TTC549 (cell line): ENCODE measurements around the gene TSPAN8.
"Not testable (repeated sequence)": the region's sequence is repeated elsewhere in the genome, so short reads cannot be mapped to it uniquely, and the experiment has no call there.

ENCODE experiments used
- FAIRE-seq: peaks from 2 replicates; lab custom pipeline; 2012; peaks lifted over from hg19 to GRCh38; lab: Jason Lieb, UNC

The TSPAN8 gene

DNA sequence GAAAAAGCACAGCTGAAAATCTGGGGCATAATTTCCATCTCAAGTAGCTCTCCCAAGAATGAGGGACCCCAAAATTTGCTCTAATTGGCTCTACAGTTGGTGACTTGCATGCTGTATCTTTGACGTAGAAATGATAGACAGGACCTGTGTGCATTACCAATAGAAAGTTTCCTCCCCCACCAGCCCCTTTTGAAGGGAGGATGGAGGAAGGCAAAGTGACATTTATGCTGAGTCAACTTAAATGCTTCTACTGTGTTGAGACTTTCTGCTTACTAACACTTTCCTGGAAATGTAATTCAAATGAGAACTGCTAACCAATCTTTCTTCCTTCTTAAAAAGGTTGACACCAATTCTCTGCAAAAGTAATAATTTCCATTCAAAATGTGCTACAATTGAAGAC, 31.9 kb downstream of the TSPAN8 start:
- FAIRE-seq: no peak

DNA sequence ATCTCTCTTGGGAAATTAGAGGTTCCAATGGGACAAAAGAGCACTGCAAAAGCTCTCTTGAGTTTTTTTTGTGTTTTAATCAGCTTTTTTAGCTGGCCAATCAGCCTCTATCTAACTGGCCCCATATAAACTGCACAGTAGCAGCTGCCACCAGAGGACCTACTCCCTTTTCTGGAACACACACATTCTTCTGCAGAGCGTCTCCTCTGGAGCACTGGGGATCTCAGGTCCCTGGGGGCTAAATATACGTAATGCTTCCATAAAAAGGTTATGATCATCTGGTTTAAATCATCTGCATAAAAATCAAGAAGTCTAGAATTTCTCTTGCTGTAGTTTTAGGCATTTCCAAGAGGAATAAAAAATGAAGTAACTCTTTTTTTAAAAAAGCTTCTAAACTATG, 32.3 kb downstream of the TSPAN8 start:
- FAIRE-seq: no peak

DNA sequence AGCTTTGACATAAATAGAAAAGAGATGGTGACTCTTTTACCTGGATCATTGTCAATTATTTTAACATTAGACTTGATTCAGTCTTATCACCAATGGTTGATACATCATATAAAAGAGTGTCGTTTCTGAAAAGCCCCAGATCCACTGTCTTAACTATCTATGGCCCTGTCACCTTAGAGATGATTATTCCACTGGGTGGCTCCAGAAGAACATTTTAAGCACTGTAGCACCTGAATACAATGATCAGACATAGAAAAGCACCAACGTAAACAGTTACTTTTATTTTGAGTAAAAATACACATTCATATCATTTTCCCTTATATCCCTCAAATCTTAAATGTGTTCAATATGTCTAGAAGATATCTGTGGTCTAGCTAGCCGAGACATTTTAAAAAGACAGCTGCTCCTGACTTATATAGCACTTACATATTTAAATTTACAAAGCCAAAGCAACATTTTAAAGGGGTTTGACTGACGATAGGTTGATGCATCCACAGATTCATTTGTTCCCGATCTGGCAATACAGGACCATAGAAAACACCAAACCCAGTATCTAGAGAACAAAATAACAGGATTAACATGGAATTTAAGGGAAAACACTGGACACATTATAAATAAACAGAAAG, 32.9 kb downstream of the TSPAN8 start:
- FAIRE-seq: no peak

DNA sequence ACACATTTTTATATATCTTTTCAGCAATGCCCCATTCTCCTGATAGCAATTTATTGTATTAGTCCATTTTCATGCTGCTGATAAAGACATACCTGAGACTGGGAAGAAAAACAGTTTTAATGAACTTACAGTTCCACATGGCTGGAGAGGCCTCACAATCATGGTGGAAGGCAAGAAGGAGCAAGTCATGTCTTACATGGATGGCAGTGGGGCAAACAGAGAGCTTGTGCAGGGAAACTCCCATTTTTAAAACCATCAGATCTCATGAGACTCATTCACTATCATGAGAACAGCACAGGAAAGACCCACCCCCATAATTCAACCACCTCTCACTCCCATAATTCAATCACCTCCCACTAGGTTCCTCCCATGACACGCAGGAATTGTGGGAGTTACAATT, 44.7 kb downstream of the TSPAN8 start:
- not testable (repeated sequence) for FAIRE-seq

DNA sequence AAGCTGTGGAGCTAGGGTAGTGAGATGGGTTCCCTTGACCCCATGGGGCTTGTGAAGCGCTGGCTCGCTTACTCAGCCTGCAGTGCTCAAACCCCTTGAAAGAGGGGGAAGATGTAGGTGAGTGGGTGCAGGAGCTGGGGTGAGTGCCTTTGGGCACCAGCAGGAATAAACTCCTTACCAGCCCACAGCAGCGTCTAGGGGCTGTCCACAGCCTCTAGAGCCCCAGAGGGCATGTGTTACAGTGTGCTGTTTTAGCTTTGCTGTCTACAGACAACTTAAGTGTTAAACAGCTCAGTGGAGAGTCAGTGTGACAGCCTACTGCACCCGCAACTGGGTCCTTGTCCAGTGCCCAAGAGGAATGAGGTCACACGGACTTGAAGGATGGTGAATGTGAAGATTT, 48.0 kb downstream of the TSPAN8 start:
- FAIRE-seq: no peak

DNA sequence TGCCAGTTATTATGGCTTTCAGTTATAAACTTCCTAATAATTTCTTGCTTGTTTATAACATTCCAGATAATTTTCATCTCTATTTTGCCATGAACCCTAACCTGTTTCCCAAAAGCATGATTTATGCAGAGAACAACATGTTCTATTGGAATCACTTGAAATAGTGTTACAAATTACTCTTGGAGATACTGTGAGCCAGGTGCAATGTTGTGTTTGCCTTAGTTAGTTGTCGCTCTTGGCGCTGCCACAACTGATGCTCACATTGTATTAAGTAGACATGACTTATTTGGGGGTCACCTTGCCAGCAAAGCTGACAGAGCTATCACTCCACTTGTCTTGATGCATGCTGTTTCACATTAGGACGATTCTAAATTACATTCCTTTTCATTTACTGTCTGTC, 49.4 kb downstream of the TSPAN8 start:
- no peak for FAIRE-seq

DNA sequence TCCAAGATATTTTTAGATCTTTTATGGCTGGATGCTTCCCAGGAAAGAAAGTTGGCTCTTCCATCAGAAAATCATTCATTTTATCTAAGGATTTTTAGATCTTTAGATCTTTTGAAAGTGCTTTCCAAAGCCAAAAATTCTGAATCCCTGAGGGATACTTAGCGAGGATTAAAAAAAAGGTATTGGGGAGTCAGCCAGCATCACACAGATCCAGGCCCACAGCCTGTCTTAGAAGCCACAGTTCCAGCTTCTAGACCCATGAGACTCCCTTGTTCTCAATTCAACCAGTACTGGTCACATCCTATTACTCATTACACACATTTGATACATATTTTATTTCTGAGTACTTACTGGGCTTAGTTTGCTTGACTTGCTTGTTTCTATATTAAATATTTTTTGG, 49.9 kb downstream of the TSPAN8 start:
- no peak for FAIRE-seq

DNA sequence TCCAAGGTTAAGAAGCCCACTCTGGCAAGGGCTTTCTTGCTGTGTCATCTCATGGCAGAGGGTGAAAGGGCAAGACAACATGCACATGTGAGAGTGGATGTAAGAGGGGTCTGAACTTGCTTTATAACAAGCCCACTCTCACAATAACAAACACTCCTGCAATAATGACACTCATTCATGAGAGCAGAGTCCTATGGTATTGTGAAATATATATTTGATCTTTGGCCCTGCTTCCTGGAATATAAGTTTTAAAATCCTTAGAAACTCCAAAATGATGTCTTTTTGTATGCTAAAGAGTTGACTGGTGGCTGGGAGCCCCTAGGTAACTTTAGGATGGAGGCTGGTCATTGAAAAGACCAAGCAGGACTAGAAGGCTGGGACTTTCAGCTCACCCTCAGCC, 51.8 kb downstream of the TSPAN8 start:
- FAIRE-seq: no peak

DNA sequence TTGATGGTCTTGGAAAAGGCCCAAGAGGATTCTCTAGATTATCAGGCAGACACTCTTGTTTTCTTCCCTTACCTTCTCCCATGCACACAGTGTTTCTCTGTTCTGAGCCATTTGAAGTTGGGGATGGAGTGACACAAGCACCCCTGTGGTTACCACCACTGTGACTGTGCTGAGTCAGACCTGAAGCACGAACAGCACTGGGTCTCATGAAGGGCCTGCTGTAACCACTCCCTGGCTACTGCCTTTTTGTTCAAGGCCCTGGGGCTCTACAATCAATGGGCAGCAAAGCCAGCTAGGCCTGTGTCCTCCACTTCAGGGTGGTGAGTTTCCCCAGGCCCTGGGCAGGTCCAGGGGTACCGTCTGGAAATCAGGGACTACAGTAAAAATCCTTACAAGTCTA, 65.5 kb downstream of the TSPAN8 start:
- FAIRE-seq: no peak

DNA sequence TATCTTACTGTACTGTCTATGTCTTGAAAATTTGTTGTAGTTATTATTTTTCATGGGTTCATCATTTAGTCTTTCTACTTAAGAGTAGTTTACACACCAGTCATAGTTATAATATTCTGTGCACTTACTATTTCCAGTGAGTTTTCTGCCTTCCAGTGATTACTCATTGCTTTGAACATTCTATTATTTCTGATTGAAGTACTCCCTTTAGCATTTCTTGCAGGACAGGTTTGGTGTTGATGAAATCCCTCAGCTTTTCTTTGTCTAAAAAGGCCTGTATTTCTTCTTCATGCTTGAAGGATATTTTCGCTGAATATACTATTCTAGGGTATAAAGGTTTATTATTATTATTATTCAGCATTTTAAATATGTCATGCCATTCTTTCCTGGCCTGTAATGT, 66.8 kb downstream of the TSPAN8 start:
- no peak for FAIRE-seq

DNA sequence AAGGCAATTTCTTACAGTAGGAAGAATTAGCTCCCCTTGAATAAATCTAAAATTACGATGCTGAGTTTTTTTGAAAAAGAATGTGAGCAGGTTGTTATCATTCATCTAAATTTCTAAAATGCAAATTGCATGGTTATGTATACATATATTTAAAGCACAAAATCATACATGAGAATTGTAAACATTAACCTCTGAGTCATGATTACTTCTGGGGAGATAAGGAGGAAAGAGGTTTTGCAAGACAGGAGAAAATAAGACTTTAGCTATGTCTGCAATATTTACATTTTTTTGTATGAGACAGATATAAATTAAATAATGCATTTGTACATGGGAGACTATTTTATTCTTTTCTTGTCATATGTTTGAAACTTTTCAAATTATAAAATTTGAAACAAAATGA, 72.2 kb downstream of the TSPAN8 start:
- no peak for FAIRE-seq

DNA sequence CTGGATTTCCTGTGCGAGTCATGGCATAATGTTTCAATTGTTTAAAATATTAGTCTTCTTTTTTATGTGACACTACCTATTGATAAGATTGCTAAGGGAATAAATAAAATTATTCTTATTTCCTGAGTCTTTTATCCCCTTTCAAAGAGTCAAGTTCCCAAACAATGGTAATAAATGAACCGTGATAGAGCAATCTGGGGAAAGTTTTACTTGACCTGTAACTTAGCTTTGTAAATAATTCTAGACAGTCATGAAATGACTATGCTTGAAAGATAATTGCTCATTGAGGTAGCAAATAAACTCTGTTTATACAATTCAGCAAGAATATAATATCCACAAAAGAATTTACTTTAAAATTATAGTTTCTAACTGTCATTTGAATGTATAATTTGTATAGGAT, 82.1 kb downstream of the TSPAN8 start:
- FAIRE-seq: no peak
